K562 (cell line): Measurements from ENCODE around the gene DOCK1. TPM values are rescaled to one million over a fixed set of nuclear protein-coding genes. Genes with fewer than 3 reads are reported as not detected.

Experiments used
- ATAC-seq: fragments of 200-7000 bp; cut with Tn5 transposase; 3 replicates; pipeline ENCODE4 v1.9.1; 2020; ENCODE audit warnings: moderate library complexity
- BruUV-seq: library from RNA; stranded (reverse); fragments of 400-500 nt; replicated peaks from 2 replicates; lab custom pipeline; 2021; lab: Mats Ljungman, UMichigan
- CTCF ChIA-PET: fragments of 300-600 bp; formaldehyde crosslinking; extraction: SDS; loops from one replicate; lab custom pipeline; 2021; ENCODE audit warnings: low intra/inter-chr PET ratio; lab: Yijun Ruan, JAX
- POLR2A ChIA-PET: fragments of 300-600, 350-650 bp; sonication (Branson Sonifier 250); formaldehyde crosslinking; extraction: SDS; loops from one replicate; lab custom pipeline; 2021; ENCODE audit warnings: antibody characterized with exemption, inconsistent platforms; lab: Yijun Ruan, JAX
- DNase-seq, 4 experiments: peaks; one replicate each; pipeline versions ENCODE4 v3.0.0 to v3.0.0-alpha.2; 2011 to 2018; ENCODE audit warnings: low spot score in 3 of 4, mixed read lengths in 3 of 4; ENCODE audit errors: extremely low read depth in 1 of 4
- FAIRE-seq: peaks from 2 replicates; lab custom pipeline; 2011; peaks lifted over from hg19 to GRCh38; lab: Jason Lieb, UNC
- H2AFZ ChIP-seq: 2 replicates; pipeline ENCODE4 v1.6.0; 2011; ENCODE audit warnings: low read depth, low read length, control low read depth, inconsistent platforms
- H3K27ac ChIP-seq: fragments of 200-600 bp; 3 replicates; pipeline ENCODE4 v1.8.0; 2011; ENCODE audit warnings: low read depth, mild to moderate bottlenecking, control low read depth, inconsistent platforms, low read length, moderate library complexity, mixed read lengths; ENCODE audit errors: extremely low read depth
- H3K27me3 ChIP-seq, 2 experiments: fragments of 300-600 bp in 1 of 2; 2 replicates in 1 of 2; 3 replicates in 1 of 2; pipeline versions ENCODE4 v1.6.0 to v1.8.0; 2011; ENCODE audit warnings: inconsistent platforms in 2 of 2, low read length in 2 of 2, mild to moderate bottlenecking in 1 of 2, mixed read lengths in 1 of 2, moderate library complexity in 1 of 2; ENCODE audit not compliant: control insufficient read depth in 2 of 2, insufficient read depth in 2 of 2
- H3K36me3 ChIP-seq: fragments of 300-600 bp; 3 replicates; pipeline ENCODE4 v1.8.0; 2011; ENCODE audit warnings: mild to moderate bottlenecking, low read length, inconsistent platforms; ENCODE audit not compliant: control insufficient read depth, insufficient read depth
- H3K4me1 ChIP-seq, 2 experiments: fragments of 200-600 bp in 1 of 2; replicated peaks in 1 of 2; 2 replicates in 1 of 2; 3 replicates in 1 of 2; pipeline versions ENCODE4 v1.5.1 to v1.8.0; 2011; ENCODE audit warnings: inconsistent platforms in 2 of 2, low read length in 2 of 2, mild to moderate bottlenecking in 1 of 2, mixed read lengths in 1 of 2, moderate library complexity in 1 of 2; ENCODE audit not compliant: control insufficient read depth in 2 of 2, insufficient read depth in 2 of 2
- H3K4me2 ChIP-seq: 2 replicates; pipeline ENCODE4 v1.6.1; 2011; ENCODE audit warnings: low read length, control low read depth, inconsistent platforms, mixed read lengths; ENCODE audit not compliant: insufficient read depth
- H3K4me3 ChIP-seq: fragments of 200-600 bp; sonication (generic), shearing (Covaris generic); 2 replicates; pipeline ENCODE4 v1.5.1; 2016; ENCODE audit warnings: control low read depth, inconsistent platforms
- H3K79me2 ChIP-seq: fragments of 200-600 bp; 3 replicates; pipeline ENCODE4 v1.8.0; 2011; ENCODE audit warnings: low read length, inconsistent platforms; ENCODE audit not compliant: control insufficient read depth, insufficient read depth
- H3K9ac ChIP-seq, 2 experiments: 2 replicates each; pipeline versions ENCODE4 v1.6.0 to v1.6.1; 2011; ENCODE audit warnings: low read depth in 2 of 2, low read length in 2 of 2, control low read depth in 1 of 2, inconsistent platforms in 1 of 2, mild to moderate bottlenecking in 1 of 2, mixed read lengths in 1 of 2; ENCODE audit not compliant: insufficient read depth in 1 of 2
- H3K9me1 ChIP-seq: one replicate; pipeline ENCODE4 v1.6.0; 2011; ENCODE audit warnings: inconsistent platforms, mild to moderate bottlenecking, low read length, moderate library complexity; ENCODE audit not compliant: control insufficient read depth, insufficient read depth
- H3K9me3 ChIP-seq: replicated peaks from 2 replicates; pipeline ENCODE4 v1.5.1; 2011; ENCODE audit warnings: low read depth, low read length, inconsistent platforms; ENCODE audit not compliant: control insufficient read depth, insufficient read depth
- H4K20me1 ChIP-seq: replicated peaks from 2 replicates; pipeline ENCODE4 v1.6.1; 2011; ENCODE audit warnings: low read length, inconsistent platforms, mixed read lengths; ENCODE audit not compliant: control insufficient read depth, insufficient read depth
- NFIC ChIP-seq: fragments of 450-650 bp; IDR thresholded peaks from 2 replicates; pipeline ENCODE4 v1.6.1; 2017; ENCODE audit warnings: mild to moderate bottlenecking, inconsistent platforms
- THAP12 ChIP-seq: fragments of 250-450 bp; sonication (Bioruptor Pico); IDR thresholded peaks from 2 replicates; pipeline ENCODE4 v1.9.0; 2021; ENCODE audit warnings: mild to moderate bottlenecking, inconsistent platforms
- WGBS: fragments of 100-300 bp; shearing (Covaris generic); methylation state at CpG from one replicate; pipeline ENCODE4 v1.1.6; 2016; ENCODE audit warnings: low coverage, mixed read lengths; ENCODE audit not compliant: insufficient coverage; ENCODE audit errors: missing lambda C conversion rate; 5-methylcytosine and 5-hydroxymethylcytosine counted together
- in situ Hi-C: fragments of 300-500 bp; cut with MboI; formaldehyde crosslinking; loops from 4 replicates; pipeline ENCODE4 v1.15.0; 2018; ENCODE audit warnings: inconsistent platforms, mixed read lengths
- intact Hi-C: fragments of 100-400 bp; cut with micrococcal nuclease; formaldehyde crosslinking; loops from 2 replicates; pipeline ENCODE4 v1.14.2; 2022
- polyA plus RNA-seq, 8 experiments: library from polyadenylated mRNA; depleted of rRNA in 4 of 8; stranded (reverse) in 5 of 8; unstranded in 3 of 8; fragments of >200 nt; fragmentation: Nextera tagmentation in 2 of 8; fragmentation: Illumina TruSeq in 1 of 8; extraction: Ambion mirVana in 2 of 8; extraction: Trizol in 1 of 8; gene quantifications; 2 replicates each; pipeline versions ENCODE4 v1.2.1 to v1.2.3, GENCODE V29; 2011 to 2014; ENCODE audit warnings: inconsistent platforms in 1 of 8, missing spikeins in 1 of 8
- total RNA-seq, 7 experiments: library from RNA; depleted of rRNA in 6 of 7; stranded (reverse); fragments of >200 nt in 6 of 7; fragmentation: Illumina TruSeq in 2 of 7; extraction: Trizol in 2 of 7; gene quantifications; 2 replicates each; pipeline versions ENCODE4 v1.2.1 to v1.2.3, GENCODE V29; 2011 to 2021; ENCODE audit warnings: low replicate concordance in 1 of 7
- TF ChIP-seq, protein P1 (sequence below): sonication (generic); formaldehyde crosslinking; IDR thresholded peaks from 2 replicates; pipeline ENCODE4 v1.8.0; 2023; ENCODE audit warnings: missing genetic modification reagents, mild to moderate bottlenecking, borderline replicate concordance

DOCK1 gene
- total and polyA plus RNA-seq, 9 of the 15 experiments (the other 6 are each of a cell fraction or from before 2014, with no cell fraction given), result 0.31 TPM; not detected in 8

- intact Hi-C loops, result no loop called here
- ATAC-seq, result no peak
- WGBS, result 3% methylated on average over 8 of the region's 12 CpGs
- CTCF ChIA-PET, result no interaction called here
- no peak overlapping the region for H2AFZ ChIP-seq
- DNase-seq, result no peak
- no peaks in the 10 kb centered on the region for H3K36me3 ChIP-seq
- H4K20me1 ChIP-seq, result no peaks in the 10 kb centered on the region
- H3K79me2 ChIP-seq, result no peaks in the 10 kb centered on the region
- BruUV-seq, result no TSS peak
- no peak overlapping the region for H3K4me3 ChIP-seq
- no peak overlapping the region for H3K27ac ChIP-seq
- no peaks in the 10 kb centered on the region for H3K4me1 ChIP-seq
- FAIRE-seq, result no peak
- in situ Hi-C loops, result no loop called here
- no peak overlapping the region for H3K9ac ChIP-seq
- no peaks in the 10 kb centered on the region for H3K9me1 ChIP-seq
- H3K27me3 ChIP-seq, result no peaks in the 10 kb centered on the region
- POLR2A ChIA-PET, result no interaction called here
- TF ChIP-seq NFIC, result no peak
- TF ChIP-seq THAP12, result no peak
- TF ChIP-seq, protein P1, sequence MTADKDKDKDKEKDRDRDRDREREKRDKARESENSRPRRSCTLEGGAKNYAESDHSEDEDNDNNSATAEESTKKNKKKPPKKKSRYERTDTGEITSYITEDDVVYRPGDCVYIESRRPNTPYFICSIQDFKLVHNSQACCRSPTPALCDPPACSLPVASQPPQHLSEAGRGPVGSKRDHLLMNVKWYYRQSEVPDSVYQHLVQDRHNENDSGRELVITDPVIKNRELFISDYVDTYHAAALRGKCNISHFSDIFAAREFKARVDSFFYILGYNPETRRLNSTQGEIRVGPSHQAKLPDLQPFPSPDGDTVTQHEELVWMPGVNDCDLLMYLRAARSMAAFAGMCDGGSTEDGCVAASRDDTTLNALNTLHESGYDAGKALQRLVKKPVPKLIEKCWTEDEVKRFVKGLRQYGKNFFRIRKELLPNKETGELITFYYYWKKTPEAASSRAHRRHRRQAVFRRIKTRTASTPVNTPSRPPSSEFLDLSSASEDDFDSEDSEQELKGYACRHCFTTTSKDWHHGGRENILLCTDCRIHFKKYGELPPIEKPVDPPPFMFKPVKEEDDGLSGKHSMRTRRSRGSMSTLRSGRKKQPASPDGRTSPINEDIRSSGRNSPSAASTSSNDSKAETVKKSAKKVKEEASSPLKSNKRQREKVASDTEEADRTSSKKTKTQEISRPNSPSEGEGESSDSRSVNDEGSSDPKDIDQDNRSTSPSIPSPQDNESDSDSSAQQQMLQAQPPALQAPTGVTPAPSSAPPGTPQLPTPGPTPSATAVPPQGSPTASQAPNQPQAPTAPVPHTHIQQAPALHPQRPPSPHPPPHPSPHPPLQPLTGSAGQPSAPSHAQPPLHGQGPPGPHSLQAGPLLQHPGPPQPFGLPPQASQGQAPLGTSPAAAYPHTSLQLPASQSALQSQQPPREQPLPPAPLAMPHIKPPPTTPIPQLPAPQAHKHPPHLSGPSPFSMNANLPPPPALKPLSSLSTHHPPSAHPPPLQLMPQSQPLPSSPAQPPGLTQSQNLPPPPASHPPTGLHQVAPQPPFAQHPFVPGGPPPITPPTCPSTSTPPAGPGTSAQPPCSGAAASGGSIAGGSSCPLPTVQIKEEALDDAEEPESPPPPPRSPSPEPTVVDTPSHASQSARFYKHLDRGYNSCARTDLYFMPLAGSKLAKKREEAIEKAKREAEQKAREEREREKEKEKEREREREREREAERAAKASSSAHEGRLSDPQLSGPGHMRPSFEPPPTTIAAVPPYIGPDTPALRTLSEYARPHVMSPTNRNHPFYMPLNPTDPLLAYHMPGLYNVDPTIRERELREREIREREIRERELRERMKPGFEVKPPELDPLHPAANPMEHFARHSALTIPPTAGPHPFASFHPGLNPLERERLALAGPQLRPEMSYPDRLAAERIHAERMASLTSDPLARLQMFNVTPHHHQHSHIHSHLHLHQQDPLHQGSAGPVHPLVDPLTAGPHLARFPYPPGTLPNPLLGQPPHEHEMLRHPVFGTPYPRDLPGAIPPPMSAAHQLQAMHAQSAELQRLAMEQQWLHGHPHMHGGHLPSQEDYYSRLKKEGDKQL (CRISPR knock-in tag), result no peak
- no peaks in the 10 kb centered on the region for H3K9me3 ChIP-seq
- no peak overlapping the region for H3K4me2 ChIP-seq
Observed at GRCh38 chr10:126903656-126904360, 1.4 kb upstream of the DOCK1 start.
